DMS53 (cell line): Measurements from ENCODE around the gene CTU1.

Experiments
- DNase-seq: peaks from one replicate; lab custom pipeline; 2025; lab: John Stamatoyannopoulos, UW

Gene CTU1

GRCh38 chr19:51082611-51083010 lies 25.6 kb downstream of the CTU1 start, which contains the start of gene KLK14:
Gene KLK14 (minus strand): TSS chr19:51082887. CDS start chr19:51082614, 273 bp downstream.
- DNase-seq = peak; percentile 51

- no peak for DNase-seq
Measured at GRCh38 chr19:51081476-51081875, 26.7 kb downstream of the CTU1 start.

GRCh38 chr19:51079481-51080110 lies 28.6 kb downstream of the CTU1 start:
- no peak for DNase-seq

- DNase-seq = no peak
Measured at GRCh38 chr19:51078731-51079130, 29.5 kb downstream of the CTU1 start.

- DNase-seq = no peak
Measured at GRCh38 chr19:51078104-51078503, 30.1 kb downstream of the CTU1 start.

- no peak for DNase-seq
Measured at GRCh38 chr19:51076631-51077213, 31.5 kb downstream of the CTU1 start.

- DNase-seq = no peak
Measured at GRCh38 chr19:51075998-51076397, 32.2 kb downstream of the CTU1 start.

- DNase-seq = peak; percentile 76
Measured at GRCh38 chr19:51071095-51071405, 37.2 kb downstream of the CTU1 start.

- peak; percentile 69 for DNase-seq
Measured at GRCh38 chr19:51070334-51071094, 37.7 kb downstream of the CTU1 start.

GRCh38 chr19:51066393-51067186 lies 41.6 kb downstream of the CTU1 start:
- peak; percentile 14 for DNase-seq

GRCh38 chr19:51065221-51065960 lies 42.8 kb downstream of the CTU1 start:
- DNase-seq = no peak

- peak; percentile 50 for DNase-seq
Measured at GRCh38 chr19:51064534-51065220, 43.5 kb downstream of the CTU1 start, which contains the start of gene KLK13. Gene KLK13 (minus strand): TSS chr19:51065092. CDS start chr19:51065067, 25 bp downstream.

- peak; percentile 66 for DNase-seq
Measured at GRCh38 chr19:51063664-51064063, 44.5 kb downstream of the CTU1 start.

GRCh38 chr19:51060973-51061372 lies 47.2 kb downstream of the CTU1 start:
- no peak for DNase-seq

- no peak for DNase-seq
Measured at GRCh38 chr19:51060336-51060735, 47.9 kb downstream of the CTU1 start.

- DNase-seq = no peak
Measured at GRCh38 chr19:51059715-51060114, 48.5 kb downstream of the CTU1 start.

- DNase-seq = no peak
Measured at GRCh38 chr19:51055866-51056265, 52.3 kb downstream of the CTU1 start.
